SK-N-SH treated with all-trans-retinoic acid at 6 μM for 48 hours (cell line): Measurements from ENCODE around the gene TRAK1.

Source experiments
- ARNTL ChIP-seq: fragments of 450-650 bp; formaldehyde crosslinking; IDR thresholded peaks from 2 replicates; pipeline ENCODE4 v1.5.0; 2020; ENCODE audit warnings: low read depth, mild to moderate bottlenecking, moderate library complexity, borderline replicate concordance
- BACH2 ChIP-seq: fragments of 250-450 bp; sonication (Bioruptor Pico); IDR thresholded peaks from 2 replicates; pipeline ENCODE4 v1.9.0; 2021; ENCODE audit warnings: mild to moderate bottlenecking, borderline replicate concordance
- CREB5 ChIP-seq: fragments of 250-450 bp; sonication (Bioruptor Pico); IDR thresholded peaks from 2 replicates; pipeline ENCODE4 v1.5.1; 2020; ENCODE audit warnings: low read depth, mild to moderate bottlenecking, moderate library complexity
- PATZ1 ChIP-seq: fragments of 250-450 bp; sonication (Bioruptor Pico); IDR thresholded peaks from 2 replicates; pipeline ENCODE4 v1.8.0; 2020; ENCODE audit warnings: mild to moderate bottlenecking, moderate library complexity, borderline replicate concordance
- PPARA ChIP-seq: fragments of 250-450 bp; sonication (Bioruptor Pico); IDR thresholded peaks from 2 replicates; pipeline ENCODE4 v1.5.0; 2020; ENCODE audit warnings: mild to moderate bottlenecking, borderline replicate concordance
- RARB ChIP-seq: fragments of 250-450 bp; sonication (Bioruptor Pico); IDR thresholded peaks from 2 replicates; pipeline ENCODE4 v1.8.0; 2021; ENCODE audit warnings: mild to moderate bottlenecking, moderate library complexity
- SNAI2 ChIP-seq: fragments of 250-450 bp; sonication (Bioruptor Pico); IDR thresholded peaks from 2 replicates; pipeline ENCODE4 v1.5.0; 2020; ENCODE audit warnings: mild to moderate bottlenecking, moderate library complexity
- ZC3H10 ChIP-seq: fragments of 250-450 bp; sonication (Bioruptor Pico); IDR thresholded peaks from 2 replicates; pipeline ENCODE4 v1.5.1; 2021; ENCODE audit warnings: mild to moderate bottlenecking, moderate library complexity
- ZFP30 ChIP-seq: fragments of 450-650 bp; formaldehyde crosslinking; IDR thresholded peaks from 2 replicates; pipeline ENCODE4 v1.5.0; 2022; ENCODE audit warnings: mild to moderate bottlenecking, moderate library complexity
- ZNF8 ChIP-seq: fragments of 450-650 bp; formaldehyde crosslinking; IDR thresholded peaks from 2 replicates; pipeline ENCODE4 v1.5.0; 2020; ENCODE audit warnings: mild to moderate bottlenecking, moderate library complexity
- TF ChIP-seq, protein P1 (sequence below): fragments of 250-450 bp; sonication (Bioruptor Pico); IDR thresholded peaks from 2 replicates; pipeline ENCODE4 v1.5.1; 2021; ENCODE audit warnings: mild to moderate bottlenecking, moderate library complexity
- TF ChIP-seq, protein P2 (sequence below): fragments of 250-450 bp; sonication (Bioruptor Pico); IDR thresholded peaks from 2 replicates; pipeline ENCODE4 v1.5.0; 2020; ENCODE audit warnings: mild to moderate bottlenecking, moderate library complexity

GRCh38 chr3:42177068-42177800 is 86.1 kb downstream of the TRAK1 start:
- TF ChIP-seq PATZ1 (CRISPR knock-in tag) (no peak), RARB (CRISPR knock-in tag) (no peak), PPARA (CRISPR knock-in tag) (no peak), BACH2 (CRISPR knock-in tag) (no peak), CREB5 (CRISPR knock-in tag) (no peak), ZFP30 (CRISPR knock-in tag) (no peak), ZNF8 (no peak), ZC3H10 (CRISPR knock-in tag) (no peak), SNAI2 (CRISPR knock-in tag) (no peak), ARNTL (CRISPR knock-in tag) (no peak)
- TF ChIP-seq, protein P1, sequence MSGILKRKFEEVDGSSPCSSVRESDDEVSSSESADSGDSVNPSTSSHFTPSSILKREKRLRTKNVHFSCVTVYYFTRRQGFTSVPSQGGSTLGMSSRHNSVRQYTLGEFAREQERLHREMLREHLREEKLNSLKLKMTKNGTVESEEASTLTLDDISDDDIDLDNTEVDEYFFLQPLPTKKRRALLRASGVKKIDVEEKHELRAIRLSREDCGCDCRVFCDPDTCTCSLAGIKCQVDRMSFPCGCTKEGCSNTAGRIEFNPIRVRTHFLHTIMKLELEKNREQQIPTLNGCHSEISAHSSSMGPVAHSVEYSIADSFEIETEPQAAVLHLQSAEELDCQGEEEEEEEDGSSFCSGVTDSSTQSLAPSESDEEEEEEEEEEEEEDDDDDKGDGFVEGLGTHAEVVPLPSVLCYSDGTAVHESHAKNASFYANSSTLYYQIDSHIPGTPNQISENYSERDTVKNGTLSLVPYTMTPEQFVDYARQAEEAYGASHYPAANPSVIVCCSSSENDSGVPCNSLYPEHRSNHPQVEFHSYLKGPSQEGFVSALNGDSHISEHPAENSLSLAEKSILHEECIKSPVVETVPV, result no peak
- TF ChIP-seq, protein P2, sequence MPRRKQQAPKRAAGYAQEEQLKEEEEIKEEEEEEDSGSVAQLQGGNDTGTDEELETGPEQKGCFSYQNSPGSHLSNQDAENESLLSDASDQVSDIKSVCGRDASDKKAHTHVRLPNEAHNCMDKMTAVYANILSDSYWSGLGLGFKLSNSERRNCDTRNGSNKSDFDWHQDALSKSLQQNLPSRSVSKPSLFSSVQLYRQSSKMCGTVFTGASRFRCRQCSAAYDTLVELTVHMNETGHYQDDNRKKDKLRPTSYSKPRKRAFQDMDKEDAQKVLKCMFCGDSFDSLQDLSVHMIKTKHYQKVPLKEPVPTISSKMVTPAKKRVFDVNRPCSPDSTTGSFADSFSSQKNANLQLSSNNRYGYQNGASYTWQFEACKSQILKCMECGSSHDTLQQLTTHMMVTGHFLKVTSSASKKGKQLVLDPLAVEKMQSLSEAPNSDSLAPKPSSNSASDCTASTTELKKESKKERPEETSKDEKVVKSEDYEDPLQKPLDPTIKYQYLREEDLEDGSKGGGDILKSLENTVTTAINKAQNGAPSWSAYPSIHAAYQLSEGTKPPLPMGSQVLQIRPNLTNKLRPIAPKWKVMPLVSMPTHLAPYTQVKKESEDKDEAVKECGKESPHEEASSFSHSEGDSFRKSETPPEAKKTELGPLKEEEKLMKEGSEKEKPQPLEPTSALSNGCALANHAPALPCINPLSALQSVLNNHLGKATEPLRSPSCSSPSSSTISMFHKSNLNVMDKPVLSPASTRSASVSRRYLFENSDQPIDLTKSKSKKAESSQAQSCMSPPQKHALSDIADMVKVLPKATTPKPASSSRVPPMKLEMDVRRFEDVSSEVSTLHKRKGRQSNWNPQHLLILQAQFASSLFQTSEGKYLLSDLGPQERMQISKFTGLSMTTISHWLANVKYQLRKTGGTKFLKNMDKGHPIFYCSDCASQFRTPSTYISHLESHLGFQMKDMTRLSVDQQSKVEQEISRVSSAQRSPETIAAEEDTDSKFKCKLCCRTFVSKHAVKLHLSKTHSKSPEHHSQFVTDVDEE (CRISPR knock-in tag), result no peak
